HCT116 (cell line): ENCODE measurements around the gene OCSTAMP. TPM values are rescaled to one million over a fixed set of nuclear protein-coding genes. Genes with fewer than 3 reads are reported as not detected.

Source experiments
- ATAC-seq: fragments of 200-7000 bp; cut with Tn5 transposase; 2 replicates; pipeline ENCODE4 v1.9.1; 2020; ENCODE audit warnings: mild to moderate bottlenecking, moderate library complexity
- BruUV-seq: library from RNA; stranded (reverse); fragments of 400-500 nt; replicated peaks from 2 replicates; lab custom pipeline; 2021; lab: Mats Ljungman, UMichigan
- CTCF ChIA-PET: fragments of 300-600 bp; sonication (Branson Sonifier 250); formaldehyde crosslinking; loops from one replicate; lab custom pipeline; 2021; ENCODE audit warnings: antibody characterized with exemption; lab: Charles Lee
- POLR2A ChIA-PET: fragments of 300-600, 350-600 bp; sonication (Branson Sonifier 250); formaldehyde crosslinking; loops from one replicate; lab custom pipeline; 2021; ENCODE audit warnings: antibody characterized with exemption; lab: Charles Lee
- RAD21 ChIA-PET, 2 experiments: fragments of 300-600 bp; sonication (Branson Sonifier 250); formaldehyde crosslinking; loops; one replicate each; lab custom pipeline; 2023; ENCODE audit warnings: low total read pairs in 2 of 2; ENCODE audit not compliant: uncharacterized antibody in 2 of 2, unreplicated experiment in 2 of 2, low non-redundant PET in 1 of 2; lab: Charles Lee
- DNase-seq: peaks from one replicate; pipeline ENCODE4 v3.0.0-alpha.2; 2010; ENCODE audit warnings: low read depth, low spot score
- H2AFZ ChIP-seq: fragments of 200-600 bp; shearing (Covaris generic), sonication (generic); 2 replicates; pipeline ENCODE4 v1.6.1; 2017; ENCODE audit warnings: low read depth, mixed run types, mixed read lengths, antibody characterized with exemption, low read length; ENCODE audit not compliant: poor library complexity, severe bottlenecking
- H3K27ac ChIP-seq: 2 replicates; pipeline ENCODE4 v1.5.1; 2012; ENCODE audit warnings: low read depth, low read length
- H3K27me3 ChIP-seq: fragments of 200-600 bp; sonication (generic); 2 replicates; pipeline ENCODE4 v1.6.1; 2016; ENCODE audit warnings: mixed run types, low read length, mixed read lengths; ENCODE audit not compliant: insufficient read depth
- H3K36me3 ChIP-seq, 2 experiments: fragments of 200-500 bp in 1 of 2; fragments of 200-600 bp in 1 of 2; sonication (Bioruptor generic) in 1 of 2; sonication (generic) in 1 of 2; 2 replicates each; pipeline versions ENCODE4 v1.5.1 to v1.6.1; 2014 to 2016; ENCODE audit warnings: low read length in 2 of 2, inconsistent platforms in 1 of 2, mixed read lengths in 1 of 2, mixed run types in 1 of 2; ENCODE audit not compliant: insufficient read depth in 2 of 2, control insufficient read depth in 1 of 2
- H3K4me1 ChIP-seq, 2 experiments: fragments of 200-600 bp in 1 of 2; sonication (generic) in 1 of 2; 2 replicates each; pipeline versions ENCODE4 v1.5.1 to v1.6.1; 2012 to 2017; ENCODE audit warnings: low read length in 2 of 2, inconsistent platforms in 1 of 2, mild to moderate bottlenecking in 1 of 2, mixed read lengths in 1 of 2, mixed run types in 1 of 2, moderate library complexity in 1 of 2; ENCODE audit not compliant: insufficient read depth in 2 of 2, control insufficient read depth in 1 of 2
- H3K4me2 ChIP-seq: fragments of 200-600 bp; sonication (generic); 2 replicates; pipeline ENCODE4 v1.6.1; 2017; ENCODE audit warnings: mixed run types, low read length, mixed read lengths
- H3K4me3 ChIP-seq, 2 experiments: fragments of 200-600 bp in 1 of 2; sonication (generic) in 1 of 2; replicated peaks in 1 of 2; 2 replicates each; pipeline ENCODE4 v1.5.1; 2011 to 2016; ENCODE audit warnings: low read length in 2 of 2, control low read depth in 1 of 2, low read depth in 1 of 2, mild to moderate bottlenecking in 1 of 2, mixed read lengths in 1 of 2, mixed run types in 1 of 2
- H3K79me2 ChIP-seq: fragments of 200-600 bp; sonication (generic); 2 replicates; pipeline ENCODE4 v1.6.1; 2017; ENCODE audit warnings: mild to moderate bottlenecking, mixed run types, low read length, moderate library complexity, mixed read lengths; ENCODE audit not compliant: insufficient read depth
- H3K9ac ChIP-seq: fragments of 200-600 bp; sonication (generic); 2 replicates; pipeline ENCODE4 v1.6.1; 2016; ENCODE audit warnings: low read length, mixed read lengths
- H3K9me2 ChIP-seq: fragments of 200-600 bp; sonication (generic), shearing (Covaris generic); 2 replicates; pipeline ENCODE4 v1.6.1; 2017; ENCODE audit warnings: mixed run types, mild to moderate bottlenecking, moderate library complexity; ENCODE audit not compliant: insufficient read depth
- H3K9me3 ChIP-seq, 2 experiments: fragments of 200-500 bp in 1 of 2; fragments of 200-600 bp in 1 of 2; sonication (Bioruptor generic) in 1 of 2; sonication (generic) in 1 of 2; 2 replicates each; pipeline ENCODE4 v1.6.1; 2014 to 2017; ENCODE audit warnings: low read length in 2 of 2, mixed read lengths in 2 of 2, inconsistent platforms in 1 of 2, low read depth in 1 of 2, mild to moderate bottlenecking in 1 of 2, mixed run types in 1 of 2, moderate library complexity in 1 of 2; ENCODE audit not compliant: control insufficient read depth in 1 of 2, insufficient read depth in 1 of 2
- H4K20me1 ChIP-seq: fragments of 200-600 bp; sonication (generic), shearing (Covaris generic); 2 replicates; pipeline ENCODE4 v1.6.1; 2017; ENCODE audit warnings: mixed run types, mild to moderate bottlenecking, moderate library complexity; ENCODE audit not compliant: insufficient read depth
- EGR1 ChIP-seq: IDR thresholded peaks from 2 replicates; pipeline ENCODE4 v1.6.1; 2012; ENCODE audit warnings: low read depth
- EZH2 ChIP-seq: fragments of 200-600 bp; sonication (generic); IDR thresholded peaks from 2 replicates; pipeline ENCODE4 v1.6.1; 2017; ENCODE audit warnings: antibody characterized with exemption, mixed run types
- EZH2phosphoT487 ChIP-seq: fragments of 200-600 bp; IDR thresholded peaks from 2 replicates; pipeline ENCODE4 v1.6.1; 2018; ENCODE audit warnings: antibody characterized with exemption, borderline replicate concordance
- FOSL1 ChIP-seq: IDR thresholded peaks from 2 replicates; pipeline ENCODE4 v1.6.1; 2012; ENCODE audit warnings: low read depth
- POLR2AphosphoS5 ChIP-seq: IDR thresholded peaks from 2 replicates; pipeline ENCODE4 v1.6.1; 2011; ENCODE audit warnings: mild to moderate bottlenecking, low read depth, low read length, moderate library complexity
- SRF ChIP-seq: IDR thresholded peaks from 2 replicates; pipeline ENCODE4 v1.6.1; 2012; ENCODE audit warnings: low read depth
- TCF7L2 ChIP-seq: IDR thresholded peaks from 2 replicates; pipeline ENCODE4 v1.7.0; 2011; ENCODE audit warnings: borderline replicate concordance, inconsistent platforms; ENCODE audit not compliant: insufficient read depth, insufficient read length; ENCODE audit errors: extremely low read depth
- ZFX ChIP-seq: fragments of 450-650 bp; IDR thresholded peaks from 2 replicates; pipeline ENCODE4 v1.6.1; 2017
- ZNF274 ChIP-seq: fragments of 200-500 bp; sonication (Bioruptor generic); IDR thresholded peaks from 2 replicates; pipeline ENCODE4 v1.6.1; 2014; ENCODE audit warnings: mild to moderate bottlenecking, low read depth, low read length, inconsistent platforms
- intact Hi-C: fragments of 100-400 bp; cut with micrococcal nuclease; formaldehyde crosslinking; loops from 2 replicates; pipeline ENCODE4 v1.10.0; 2022
- total RNA-seq: library from RNA; stranded (reverse); gene quantifications from one replicate; pipeline ENCODE4 v1.2.1, GENCODE V29; 2021; ENCODE audit not compliant: unreplicated experiment
- TF ChIP-seq, protein P1 (sequence below): IDR thresholded peaks from 2 replicates; pipeline ENCODE4 v1.6.1; 2012

The OCSTAMP gene
- total RNA-seq, 1 experiment from 2014 or later: not detected

DNA sequence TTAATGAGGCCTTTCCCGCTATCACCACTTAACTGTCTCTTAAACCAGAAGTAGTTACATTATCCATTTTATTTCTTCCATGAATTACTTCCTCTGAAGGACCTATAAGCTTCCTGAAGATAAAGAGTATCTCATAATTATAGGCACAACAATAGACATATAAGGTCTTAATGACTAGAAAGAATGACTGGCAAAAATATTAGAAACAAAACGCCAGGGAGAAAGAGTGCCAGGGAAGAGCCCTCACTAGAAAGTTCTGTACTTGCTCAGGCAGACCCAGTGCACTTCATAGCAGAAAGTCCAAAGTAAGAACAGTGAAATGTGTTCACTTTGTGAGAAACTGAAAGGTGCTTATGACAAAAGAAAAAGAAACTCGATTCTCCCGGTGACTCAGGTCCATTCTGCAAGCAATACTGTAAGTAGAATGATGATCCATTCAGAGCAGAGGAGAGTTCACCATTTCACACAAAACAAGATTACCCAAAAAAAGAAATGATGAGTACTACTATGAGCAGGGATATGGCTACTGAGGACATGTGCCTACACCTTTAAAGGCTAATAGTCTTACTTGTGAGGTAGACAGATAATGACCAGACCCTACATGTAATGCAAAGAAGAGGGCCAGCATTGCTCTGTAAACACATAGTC, 42.6 kb downstream of the OCSTAMP start:
- no peak for DNase-seq
- Histone ChIP-seq H3K36me3 (no peaks in the 10 kb centered on the region), H3K27me3 (peaks cover 9% of the 10 kb centered on the region; the same call in 1 of the 2 replicates), H3K9ac (no peak overlapping the region), H3K79me2 (no peaks in the 10 kb centered on the region), H2AFZ (no peak overlapping the region), H3K9me2 (no peaks in the 10 kb centered on the region), H3K9me3 (peaks cover 6 to 8% of the 10 kb centered on the region in 2 experiments; a peak in 2 of 4 replicates), H3K27ac (no peak overlapping the region), H3K4me1 (no peaks in the 10 kb centered on the region), H3K4me3 (no peak overlapping the region), H3K4me2 (no peak overlapping the region), H4K20me1 (no peaks in the 10 kb centered on the region)
- CTCF ChIA-PET: no interaction called here
- no peak for TF ChIP-seq FOSL1
- no peak for TF ChIP-seq TCF7L2
- TF ChIP-seq ZFX: no peak
- no peak for TF ChIP-seq SRF
- TF ChIP-seq, protein P1, sequence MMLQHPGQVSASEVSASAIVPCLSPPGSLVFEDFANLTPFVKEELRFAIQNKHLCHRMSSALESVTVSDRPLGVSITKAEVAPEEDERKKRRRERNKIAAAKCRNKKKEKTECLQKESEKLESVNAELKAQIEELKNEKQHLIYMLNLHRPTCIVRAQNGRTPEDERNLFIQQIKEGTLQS: no peak
- TF ChIP-seq EZH2: no peak
- no peak for TF ChIP-seq EGR1
- POLR2A ChIA-PET: no interaction called here
- intact Hi-C loops: no loop called here
- BruUV-seq: no TSS peak
- ATAC-seq: no peak
- RAD21 ChIA-PET: no interaction called here

DNA sequence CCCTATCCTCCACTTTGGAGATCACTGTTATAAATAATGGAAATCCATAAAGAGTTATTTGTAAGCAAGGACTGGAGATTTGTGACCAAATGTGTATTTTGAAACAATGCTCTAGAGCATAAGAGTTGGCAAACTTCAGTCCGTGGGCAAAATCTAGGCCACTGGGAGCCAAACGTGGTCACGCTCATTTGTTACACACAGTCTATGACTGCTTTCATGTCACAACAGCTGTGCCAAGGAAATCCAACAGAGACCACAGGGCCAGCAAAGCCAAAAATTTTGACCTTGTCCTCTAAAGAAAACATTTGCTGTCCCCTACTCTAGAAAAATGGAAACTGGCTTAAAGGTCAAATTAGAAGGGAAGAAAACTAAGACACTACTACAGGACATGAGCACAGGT, 44.9 kb downstream of the OCSTAMP start:
- H3K9me2 ChIP-seq: no peaks in the 10 kb centered on the region
- peaks cover 26% of the 10 kb centered on the region in 2 experiments; a peak in 3 of 4 replicates for H3K9me3 ChIP-seq
- H3K4me3 ChIP-seq: no peak overlapping the region
- no peak overlapping the region for H2AFZ ChIP-seq
- peaks cover 9% of the 10 kb centered on the region; the same call in 1 of the 2 replicates for H3K27me3 ChIP-seq
- H3K9ac ChIP-seq: no peak overlapping the region
- H3K4me1 ChIP-seq: no peaks in the 10 kb centered on the region
- intact Hi-C loops: no loop called here
- BruUV-seq: no TSS peak
- H3K79me2 ChIP-seq: no peaks in the 10 kb centered on the region
- CTCF ChIA-PET: interaction anchor here (1.3 kb wide), 1 partner anchor 19 kb away, joined by 4 read pairs; no protein-coding TSS in a partner anchor
- TF ChIP-seq EZH2phosphoT487 (no peak), POLR2AphosphoS5 (no peak), ZNF274 (no peak)
- no peak overlapping the region for H3K27ac ChIP-seq
- DNase-seq (no peak), ATAC-seq (no peak)
- no peaks in the 10 kb centered on the region for H4K20me1 ChIP-seq
- H3K4me2 ChIP-seq: no peak overlapping the region
- H3K36me3 ChIP-seq: no peaks in the 10 kb centered on the region
- RAD21 ChIA-PET: no interaction called here
- POLR2A ChIA-PET: no interaction called here
